IPS-NIHi7 (cell line): ENCODE measurements around the gene CFAP157.

Experiments
- DNase-seq: peaks from one replicate; pipeline ENCODE4 v3.0.0; 2012; ENCODE audit warnings: mixed read lengths; ENCODE audit errors: extremely low spot score

Gene CFAP157

GRCh38 chr9:127693143-127693542 is 13.6 kb upstream of the CFAP157 start:
- DNase-seq = no peak

GRCh38 chr9:127693697-127694096 is 13.1 kb upstream of the CFAP157 start:
- DNase-seq = no peak

- no peak for DNase-seq
Measured at GRCh38 chr9:127694890-127695720, 11.7 kb upstream of the CFAP157 start.

GRCh38 chr9:127697575-127697974 is 9.2 kb upstream of the CFAP157 start:
- no peak for DNase-seq

GRCh38 chr9:127698386-127698785 is 8.4 kb upstream of the CFAP157 start:
- no peak for DNase-seq

GRCh38 chr9:127698985-127699670 is 7.7 kb upstream of the CFAP157 start:
- DNase-seq = peak; percentile 100

GRCh38 chr9:127700140-127700539 is 6.6 kb upstream of the CFAP157 start:
- no peak for DNase-seq

GRCh38 chr9:127700594-127701255 is 6.1 kb upstream of the CFAP157 start:
- no peak for DNase-seq

- no peak for DNase-seq
Measured at GRCh38 chr9:127703289-127703946, 3.4 kb upstream of the CFAP157 start.

- no peak for DNase-seq
Measured at GRCh38 chr9:127705577-127706379, 1.0 kb upstream of the CFAP157 start.

GRCh38 chr9:127707766-127708165 is 978 bp downstream of the CFAP157 start:
- DNase-seq = no peak

- no peak for DNase-seq
Measured at GRCh38 chr9:127708952-127709587, 2.3 kb downstream of the CFAP157 start.

- no peak for DNase-seq
Measured at GRCh38 chr9:127710204-127710783, 3.5 kb downstream of the CFAP157 start.

- DNase-seq = no peak
Measured at GRCh38 chr9:127711226-127711701, 4.5 kb downstream of the CFAP157 start.

- DNase-seq = peak; percentile 52
Measured at GRCh38 chr9:127711831-127712274, 5.1 kb downstream of the CFAP157 start.

- no peak for DNase-seq
Measured at GRCh38 chr9:127712371-127712770, 5.6 kb downstream of the CFAP157 start.

GRCh38 chr9:127712867-127713266 is 6.1 kb downstream of the CFAP157 start:
- DNase-seq = no peak

- no peak for DNase-seq
Measured at GRCh38 chr9:127714020-127714750, 7.4 kb downstream of the CFAP157 start.

GRCh38 chr9:127714951-127715469 is 8.2 kb downstream of the CFAP157 start:
- no peak for DNase-seq
